Measurements from ENCODE around the gene GGTA1.
"Not testable (repeated sequence)": the region's sequence is repeated elsewhere in the genome, so short reads cannot be mapped to it uniquely, and the experiment has no call there.

The GGTA1 gene

GRCh38 chr9:121518634-121519033 lies 19.0 kb upstream of the GGTA1 start:
- Histone ChIP-seq H3K4me1 (ENCODE audit: insufficient read depth, low read length, poor library complexity, severe bottlenecking) (no peaks in the 10 kb centered on the region), H3K9me2 (replicated peaks; ENCODE audit: low read depth, low read length) (no peaks in the 10 kb centered on the region), H3K4me2 (ENCODE audit: low read depth, low read length, poor library complexity, severe bottlenecking) (no peak overlapping the region), H3K9me3 (ENCODE audit: insufficient read depth, low read depth, low read length) (no peaks in the 10 kb centered on the region), H3F3A (ENCODE audit: low read depth) (no peaks in the 10 kb centered on the region), H3K79me2 (ENCODE audit: insufficient read depth, low read length) (no peaks in the 10 kb centered on the region), H3K4me3 (ENCODE audit: low read length, poor library complexity, severe bottlenecking) (no peak overlapping the region), H3K9ac (ENCODE audit: low read depth, low read length, poor library complexity, severe bottlenecking) (no peak overlapping the region), H2AFZ (ENCODE audit: low read length) (no peak overlapping the region), H3K27me3 (ENCODE audit: insufficient read depth, low read length, poor library complexity, severe bottlenecking) (no peaks in the 10 kb centered on the region), H3K36me3 (ENCODE audit: insufficient read depth, low read length) (no peaks in the 10 kb centered on the region), H4K20me1 (ENCODE audit: insufficient read depth, low read length, poor library complexity, severe bottlenecking) (no peaks in the 10 kb centered on the region)
- TF ChIP-seq CTCF (conservative IDR thresholded peaks at IDR 0.05; ENCODE audit: low read length) (no peak), EZH2phosphoT487 (IDR thresholded peaks at IDR 0.05; ENCODE audit: borderline replicate concordance) (no peak)

- H3K27me3 ChIP-seq (ENCODE audit: insufficient read depth, low read length, poor library complexity, severe bottlenecking); H3F3A ChIP-seq (ENCODE audit: low read depth); H3K9me3 ChIP-seq (ENCODE audit: insufficient read depth, low read depth, low read length); H3K4me1 ChIP-seq (ENCODE audit: insufficient read depth, low read length, poor library complexity, severe bottlenecking); H3K79me2 ChIP-seq (ENCODE audit: insufficient read depth, low read length); H4K20me1 ChIP-seq (ENCODE audit: insufficient read depth, low read length, poor library complexity, severe bottlenecking); H3K4me3 ChIP-seq (ENCODE audit: low read length, poor library complexity, severe bottlenecking); H3K36me3 ChIP-seq (ENCODE audit: insufficient read depth, low read length); H3K9ac ChIP-seq (ENCODE audit: low read depth, low read length, poor library complexity, severe bottlenecking); H2AFZ ChIP-seq (ENCODE audit: low read length); H3K4me2 ChIP-seq (ENCODE audit: low read depth, low read length, poor library complexity, severe bottlenecking); H3K9me2 ChIP-seq (replicated peaks; ENCODE audit: low read depth, low read length): not testable (repeated sequence)
These were observed 13.5 kb upstream of the GGTA1 start for GRCh38 chr9:121513166-121513565.

- Histone ChIP-seq H3K27me3 (ENCODE audit: insufficient read depth, low read length, poor library complexity, severe bottlenecking) (no peaks in the 10 kb centered on the region), H3F3A (ENCODE audit: low read depth) (no peaks in the 10 kb centered on the region), H3K4me3 (ENCODE audit: low read length, poor library complexity, severe bottlenecking) (no peak overlapping the region), H3K79me2 (ENCODE audit: insufficient read depth, low read length) (no peaks in the 10 kb centered on the region), H3K4me1 (ENCODE audit: insufficient read depth, low read length, poor library complexity, severe bottlenecking) (no peaks in the 10 kb centered on the region), H2AFZ (ENCODE audit: low read length) (no peak overlapping the region), H3K9me2 (replicated peaks; ENCODE audit: low read depth, low read length) (no peaks in the 10 kb centered on the region), H3K9ac (ENCODE audit: low read depth, low read length, poor library complexity, severe bottlenecking) (no peak overlapping the region), H3K4me2 (ENCODE audit: low read depth, low read length, poor library complexity, severe bottlenecking) (no peak overlapping the region), H3K36me3 (ENCODE audit: insufficient read depth, low read length) (no peaks in the 10 kb centered on the region), H4K20me1 (ENCODE audit: insufficient read depth, low read length, poor library complexity, severe bottlenecking) (no peaks in the 10 kb centered on the region), H3K9me3 (ENCODE audit: insufficient read depth, low read depth, low read length) (no peaks in the 10 kb centered on the region)
- TF ChIP-seq CTCF (conservative IDR thresholded peaks at IDR 0.05; ENCODE audit: low read length) (no peak), EZH2phosphoT487 (IDR thresholded peaks at IDR 0.05; ENCODE audit: borderline replicate concordance) (no peak)
These were observed 11.3 kb upstream of the GGTA1 start for GRCh38 chr9:121510766-121511550.

- H3K4me3 ChIP-seq (ENCODE audit: low read length, poor library complexity, severe bottlenecking): no peak overlapping the region
- no peaks in the 10 kb centered on the region for H3K79me2 ChIP-seq (ENCODE audit: insufficient read depth, low read length)
- H3F3A ChIP-seq (ENCODE audit: low read depth): no peaks in the 10 kb centered on the region
- no peak overlapping the region for H2AFZ ChIP-seq (ENCODE audit: low read length)
- TF ChIP-seq CTCF (conservative IDR thresholded peaks at IDR 0.05; ENCODE audit: low read length) (no peak), EZH2phosphoT487 (IDR thresholded peaks at IDR 0.05; ENCODE audit: borderline replicate concordance) (no peak)
- no peak overlapping the region for H3K4me2 ChIP-seq (ENCODE audit: low read depth, low read length, poor library complexity, severe bottlenecking)
- H4K20me1 ChIP-seq (ENCODE audit: insufficient read depth, low read length, poor library complexity, severe bottlenecking): no peaks in the 10 kb centered on the region
- H3K9ac ChIP-seq (ENCODE audit: low read depth, low read length, poor library complexity, severe bottlenecking): no peak overlapping the region
- H3K9me3 ChIP-seq (ENCODE audit: insufficient read depth, low read depth, low read length): no peaks in the 10 kb centered on the region
- no peaks in the 10 kb centered on the region for H3K9me2 ChIP-seq (replicated peaks; ENCODE audit: low read depth, low read length)
- H3K4me1 ChIP-seq (ENCODE audit: insufficient read depth, low read length, poor library complexity, severe bottlenecking): no peaks in the 10 kb centered on the region
- H3K27me3 ChIP-seq (ENCODE audit: insufficient read depth, low read length, poor library complexity, severe bottlenecking): no peaks in the 10 kb centered on the region
- no peaks in the 10 kb centered on the region for H3K36me3 ChIP-seq (ENCODE audit: insufficient read depth, low read length)
These were observed 9.5 kb upstream of the GGTA1 start for GRCh38 chr9:121509180-121509579.

All from Loucy (cell line).